Endodermal cell (in vitro differentiated cells): Measurements from ENCODE around the gene XYLT1. TPM values are rescaled to one million over a fixed set of nuclear protein-coding genes. Genes with fewer than 3 reads are reported as not detected.

Experiments used
- DNase-seq: peaks from one replicate; pipeline ENCODE4 v3.0.0-alpha.2; 2017
- H3K27ac ChIP-seq: 2 replicates; pipeline ENCODE4 v1.5.1; 2013; ENCODE audit warnings: mild to moderate bottlenecking, low read depth, low read length, moderate library complexity
- H3K27me3 ChIP-seq: 2 replicates; pipeline ENCODE4 v1.6.1; 2013; ENCODE audit warnings: mild to moderate bottlenecking, low read length, moderate library complexity; ENCODE audit not compliant: insufficient read depth, control insufficient read depth, poor library complexity, severe bottlenecking
- H3K36me3 ChIP-seq: 2 replicates; pipeline ENCODE4 v1.7.0; 2013; ENCODE audit warnings: mild to moderate bottlenecking, low read length, moderate library complexity; ENCODE audit not compliant: control insufficient read depth, insufficient read depth
- H3K4me1 ChIP-seq: one replicate; pipeline ENCODE4 v1.7.0; 2013; ENCODE audit warnings: low read length; ENCODE audit not compliant: control insufficient read depth, insufficient read depth
- H3K4me3 ChIP-seq: 2 replicates; pipeline ENCODE4 v1.5.1; 2013; ENCODE audit warnings: mild to moderate bottlenecking, low read length, moderate library complexity
- H3K9ac ChIP-seq: 2 replicates; pipeline ENCODE4 v1.6.1; 2013; ENCODE audit warnings: mild to moderate bottlenecking, low read length, moderate library complexity; ENCODE audit not compliant: poor library complexity, severe bottlenecking; ENCODE audit errors: extremely low read depth
- H3K9me3 ChIP-seq: 2 replicates; pipeline ENCODE4 v1.6.1; 2013; ENCODE audit warnings: mild to moderate bottlenecking, low read length, moderate library complexity; ENCODE audit not compliant: control insufficient read depth
- H3K27ac Mint-ChIP-seq: 2 replicates; pipeline ENCODE4 v1.8.0; 2020; ENCODE audit warnings: mixed read lengths
- H3K27me3 Mint-ChIP-seq: 2 replicates; pipeline ENCODE4 v1.8.0; 2021; ENCODE audit warnings: mild to moderate bottlenecking, mixed read lengths; ENCODE audit not compliant: insufficient read depth
- H3K36me3 Mint-ChIP-seq: 2 replicates; pipeline ENCODE4 v1.8.0; 2020; ENCODE audit warnings: low read depth, mixed read lengths
- H3K4me1 Mint-ChIP-seq: 2 replicates; pipeline ENCODE4 v1.8.0; 2020; ENCODE audit warnings: mixed read lengths
- H3K4me3 Mint-ChIP-seq: 2 replicates; pipeline ENCODE4 v1.8.0; 2020; ENCODE audit warnings: mild to moderate bottlenecking, moderate library complexity, mixed read lengths
- H3K9me3 Mint-ChIP-seq: 2 replicates; pipeline ENCODE4 v1.8.0; 2020; ENCODE audit warnings: mild to moderate bottlenecking, mixed read lengths
- WGBS, 2 experiments: methylation state at CpG; one replicate each; pipeline versions ENCODE4 v1.1.5 to v1.1.7; 2013; ENCODE audit warnings: missing lambda C conversion rate in 2 of 2, mixed read lengths in 1 of 2; ENCODE audit not compliant: insufficient coverage in 1 of 2, insufficient read length in 1 of 2; 5-methylcytosine and 5-hydroxymethylcytosine counted together
- total RNA-seq, 2 donors: library from RNA; stranded (reverse); fragmentation: NEBNext Ultra II Directional in 1 of 2; extraction: Animal tissue kit (Norgen Biotek cat#: 25700) in 1 of 2; gene quantifications; 2 replicates in 1 of 2; 3 replicates in 1 of 2; pipeline ENCODE4 v1.2.1, GENCODE V29; 2021
- TF ChIP-seq, protein P1 (sequence below): fragments of 200-600 bp; sonication (generic); conservative IDR thresholded peaks from 2 replicates; pipeline ENCODE4 v1.5.0; 2021; ENCODE audit warnings: antibody characterized with exemption, mild to moderate bottlenecking

Gene XYLT1
- total RNA-seq, 2 donors from 2014 or later, result 26.8 to 28.5 TPM

DNA sequence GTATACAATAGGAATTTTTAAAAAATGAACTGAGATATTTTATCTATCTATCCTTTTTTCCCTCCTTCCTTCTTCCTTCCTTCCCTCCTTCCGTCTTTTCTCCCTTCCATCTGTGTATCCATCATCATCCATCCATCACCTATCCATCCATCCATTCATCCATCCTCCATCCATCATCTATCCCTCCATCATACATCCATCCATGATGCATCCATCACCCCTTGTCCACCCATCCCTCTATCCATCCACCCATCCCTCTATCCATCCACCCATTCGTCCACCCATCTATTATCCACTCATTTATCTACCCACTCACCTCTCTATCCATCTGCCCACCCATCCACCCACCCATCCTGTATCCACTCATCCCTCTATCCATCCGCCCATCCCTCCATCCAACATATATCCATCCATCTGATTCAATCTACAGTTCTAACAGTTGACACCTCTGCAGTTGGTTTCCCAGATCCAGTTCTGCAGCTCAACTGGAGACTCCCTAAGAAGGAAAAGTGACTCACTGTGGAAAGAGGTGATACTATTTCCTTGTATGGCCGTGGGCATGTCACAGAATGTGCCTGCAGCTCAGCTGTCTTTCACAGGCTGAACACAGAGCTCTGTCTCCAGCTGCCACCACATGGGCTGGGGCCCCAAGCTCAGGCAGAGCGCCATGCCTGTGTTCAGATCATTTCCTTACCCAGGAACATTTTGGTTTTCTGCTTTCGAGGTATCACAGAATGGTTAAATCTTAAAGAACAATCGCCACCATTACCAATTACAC is 130.8 kb downstream of the XYLT1 start:
- TF ChIP-seq, protein P1, sequence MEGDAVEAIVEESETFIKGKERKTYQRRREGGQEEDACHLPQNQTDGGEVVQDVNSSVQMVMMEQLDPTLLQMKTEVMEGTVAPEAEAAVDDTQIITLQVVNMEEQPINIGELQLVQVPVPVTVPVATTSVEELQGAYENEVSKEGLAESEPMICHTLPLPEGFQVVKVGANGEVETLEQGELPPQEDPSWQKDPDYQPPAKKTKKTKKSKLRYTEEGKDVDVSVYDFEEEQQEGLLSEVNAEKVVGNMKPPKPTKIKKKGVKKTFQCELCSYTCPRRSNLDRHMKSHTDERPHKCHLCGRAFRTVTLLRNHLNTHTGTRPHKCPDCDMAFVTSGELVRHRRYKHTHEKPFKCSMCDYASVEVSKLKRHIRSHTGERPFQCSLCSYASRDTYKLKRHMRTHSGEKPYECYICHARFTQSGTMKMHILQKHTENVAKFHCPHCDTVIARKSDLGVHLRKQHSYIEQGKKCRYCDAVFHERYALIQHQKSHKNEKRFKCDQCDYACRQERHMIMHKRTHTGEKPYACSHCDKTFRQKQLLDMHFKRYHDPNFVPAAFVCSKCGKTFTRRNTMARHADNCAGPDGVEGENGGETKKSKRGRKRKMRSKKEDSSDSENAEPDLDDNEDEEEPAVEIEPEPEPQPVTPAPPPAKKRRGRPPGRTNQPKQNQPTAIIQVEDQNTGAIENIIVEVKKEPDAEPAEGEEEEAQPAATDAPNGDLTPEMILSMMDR, result no peak
- no peak overlapping the region for H3K27ac ChIP-seq
- H3K36me3 Mint-ChIP-seq, result peaks cover 2% of the 10 kb centered on the region
- no peaks in the 10 kb centered on the region for H3K27me3 Mint-ChIP-seq
- no peaks in the 10 kb centered on the region for H3K4me1 Mint-ChIP-seq
- no peak overlapping the region for H3K27ac Mint-ChIP-seq
- H3K4me3 Mint-ChIP-seq, result no peak overlapping the region
- no peaks in the 10 kb centered on the region for H3K36me3 ChIP-seq
- H3K4me3 ChIP-seq, result no peak overlapping the region
- DNase-seq, result no peak
- WGBS, 2 experiments, result 75 to 92% methylated on average over 6 to 7 of the region's 7 CpGs
- H3K9ac ChIP-seq, result no peak overlapping the region
- H3K9me3 ChIP-seq, result no peaks in the 10 kb centered on the region
- H3K4me1 ChIP-seq, result no peaks in the 10 kb centered on the region
- H3K9me3 Mint-ChIP-seq, result no peaks in the 10 kb centered on the region
- no peaks in the 10 kb centered on the region for H3K27me3 ChIP-seq

DNA sequence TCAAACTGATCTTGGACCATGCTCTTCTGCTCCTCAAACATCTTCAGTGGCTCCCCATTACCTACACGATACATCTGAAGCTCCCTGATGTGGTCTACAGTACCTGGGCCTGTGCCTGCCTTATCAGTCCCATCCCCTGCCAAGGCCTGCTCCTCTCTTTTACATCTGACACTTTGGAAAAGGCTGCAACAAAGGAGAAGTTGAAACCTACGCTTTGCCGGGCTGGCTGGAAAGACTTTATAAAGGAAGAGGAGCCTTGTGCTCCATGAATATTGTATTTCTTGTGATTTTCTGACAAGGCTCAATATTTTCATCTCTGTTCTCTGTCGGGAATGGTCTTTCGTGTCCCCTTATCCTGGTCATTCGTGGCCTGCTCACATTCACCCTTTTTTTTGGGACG is 132.5 kb downstream of the XYLT1 start:
- Histone ChIP-seq H3K9ac (no peak overlapping the region), H3K4me3 (no peak overlapping the region), H3K27ac (no peak overlapping the region), H3K27me3 (no peaks in the 10 kb centered on the region), H3K9me3 (no peaks in the 10 kb centered on the region), H3K4me1 (no peaks in the 10 kb centered on the region), H3K36me3 (no peaks in the 10 kb centered on the region)
- Mint-ChIP-seq H3K36me3 (peaks cover 2% of the 10 kb centered on the region), H3K27ac (no peak overlapping the region), H3K4me1 (no peaks in the 10 kb centered on the region), H3K27me3 (no peaks in the 10 kb centered on the region), H3K4me3 (no peak overlapping the region), H3K9me3 (no peaks in the 10 kb centered on the region)
- TF ChIP-seq, protein P1, result no peak
- DNase-seq, result no peak
- WGBS, 2 experiments, result 96 to 98% methylated on average over 7 of the region's 7 CpGs

DNA sequence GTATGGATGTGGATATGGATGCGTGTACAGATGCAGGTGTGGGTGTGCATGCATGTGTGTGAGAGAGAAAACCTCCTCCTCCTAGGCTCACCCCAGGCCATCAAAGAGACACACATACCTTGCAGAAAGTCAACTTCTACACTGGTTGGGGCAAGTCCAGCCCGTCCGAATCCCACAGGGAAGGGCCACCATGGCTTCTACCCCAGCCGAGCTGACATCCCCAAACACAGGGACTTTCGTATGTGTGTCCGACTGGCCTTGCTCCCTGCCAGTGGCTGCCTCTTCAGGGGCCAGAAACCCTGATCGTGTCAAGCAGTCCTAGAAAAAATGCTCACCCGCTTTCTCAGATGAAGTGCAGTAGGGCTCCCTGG is 134.2 kb downstream of the XYLT1 start:
- TF ChIP-seq, protein P1, result no peak
- H3K4me3 ChIP-seq, result no peak overlapping the region
- no peak overlapping the region for H3K27ac ChIP-seq
- no peaks in the 10 kb centered on the region for H3K9me3 Mint-ChIP-seq
- no peaks in the 10 kb centered on the region for H3K27me3 ChIP-seq
- no peaks in the 10 kb centered on the region for H3K36me3 ChIP-seq
- H3K27me3 Mint-ChIP-seq, result no peaks in the 10 kb centered on the region
- no peak overlapping the region for H3K4me3 Mint-ChIP-seq
- no peak for DNase-seq
- H3K36me3 Mint-ChIP-seq, result peaks cover 2% of the 10 kb centered on the region
- WGBS, 2 experiments, result 91 to 92% methylated on average over 7 of the region's 8 CpGs
- no peak overlapping the region for H3K27ac Mint-ChIP-seq
- H3K9me3 ChIP-seq, result no peaks in the 10 kb centered on the region
- H3K4me1 Mint-ChIP-seq, result no peaks in the 10 kb centered on the region
- no peak overlapping the region for H3K9ac ChIP-seq
- H3K4me1 ChIP-seq, result no peaks in the 10 kb centered on the region
